NCI-H2029 treated with DMSO at 0.1 percent for 48 hours (cell line): ENCODE measurements around the gene VWA3A.
"Not testable (repeated sequence)": the region's sequence is repeated elsewhere in the genome, so short reads cannot be mapped to it uniquely, and the experiment has no call there.

Experiments
- DNase-seq: peaks from one replicate; lab custom pipeline; 2025; lab: John Stamatoyannopoulos, UW

VWA3A gene

GRCh38 chr16:22086440-22086839 lies 5.9 kb upstream of the VWA3A start:
- DNase-seq, result no peak

GRCh38 chr16:22088642-22089041 lies 3.7 kb upstream of the VWA3A start:
- no peak for DNase-seq

- DNase-seq, result no peak
Measured at GRCh38 chr16:22089910-22090309, 2.4 kb upstream of the VWA3A start.

DNA sequence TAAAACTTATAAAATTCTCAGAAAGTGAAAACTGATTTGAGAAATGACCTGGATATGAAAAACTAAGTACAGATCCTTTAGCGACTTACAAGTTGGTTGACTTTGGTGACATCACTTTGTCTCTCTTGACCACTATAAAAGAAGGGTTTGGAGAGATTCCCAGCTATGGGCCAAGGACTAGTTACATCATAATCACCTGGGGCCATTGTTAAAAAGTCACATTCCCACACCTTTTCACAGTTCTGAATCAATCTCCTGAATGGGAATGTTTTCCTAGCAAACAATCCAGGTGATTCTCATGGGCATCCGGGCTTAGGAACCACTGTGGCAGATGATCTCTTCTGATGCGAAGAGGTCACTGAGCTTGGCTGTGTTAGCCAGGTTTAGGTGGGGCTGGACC lies 620 bp upstream of the VWA3A start:
- no peak for DNase-seq

- no peak for DNase-seq
Measured at GRCh38 chr16:22093331-22093730, 990 bp downstream of the VWA3A start.

GRCh38 chr16:22093996-22094395 lies 1.7 kb downstream of the VWA3A start:
- no peak for DNase-seq

GRCh38 chr16:22098405-22099255 lies 6.3 kb downstream of the VWA3A start:
- DNase-seq, result peak; percentile 31

- no peak for DNase-seq
Measured at GRCh38 chr16:22099256-22099975, 7.1 kb downstream of the VWA3A start.

DNA sequence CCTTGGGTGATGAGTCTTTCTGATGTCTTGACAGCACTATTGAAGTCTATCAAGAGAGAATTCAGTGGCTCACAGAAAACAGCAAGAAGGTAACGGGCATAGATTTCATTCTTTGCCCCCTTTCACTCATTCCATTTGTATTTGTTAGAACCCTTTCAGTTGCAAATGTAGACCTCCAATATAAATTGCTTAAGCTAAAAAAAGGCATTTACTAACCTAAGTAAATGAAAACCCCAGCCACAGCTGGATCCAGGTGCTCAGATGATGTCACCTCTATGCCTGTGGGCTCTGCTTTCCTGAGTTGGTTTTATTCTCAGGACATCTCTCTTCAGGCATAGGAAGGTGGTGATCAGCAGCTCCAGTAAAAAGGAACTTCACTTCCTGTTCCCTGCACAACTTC lies 11.1 kb downstream of the VWA3A start:
- DNase-seq, result no peak

DNA sequence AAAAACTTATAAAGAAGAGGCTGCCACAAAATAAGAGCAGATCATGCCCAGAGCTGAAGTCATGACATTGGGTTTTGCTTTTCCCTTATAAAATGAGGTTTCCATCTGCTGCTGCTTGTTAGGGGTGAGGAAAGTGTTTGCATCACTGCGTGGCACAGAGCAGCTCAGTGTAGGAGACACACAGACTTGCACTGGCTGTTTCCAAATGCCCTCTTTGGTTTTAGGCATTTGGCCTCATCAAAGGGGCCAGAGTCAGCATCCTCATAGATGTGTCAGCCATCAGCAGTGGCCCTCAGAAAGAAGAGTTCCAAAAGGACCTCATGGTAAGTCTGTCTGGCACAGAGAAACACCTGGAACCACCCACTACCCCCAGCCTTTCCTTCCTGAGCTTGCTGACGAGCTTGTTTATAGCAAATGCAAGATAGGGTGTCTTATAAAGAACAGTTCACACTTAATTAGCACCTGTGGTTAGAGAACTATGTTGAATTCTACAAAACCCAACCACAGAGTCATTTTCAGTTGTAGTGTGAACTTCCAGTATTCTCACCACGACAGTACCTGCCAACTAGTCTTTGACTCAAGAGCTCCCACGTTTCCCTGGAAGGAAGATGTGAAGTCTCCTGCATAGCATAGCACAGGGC lies 17.0 kb downstream of the VWA3A start:
- no peak for DNase-seq

DNA sequence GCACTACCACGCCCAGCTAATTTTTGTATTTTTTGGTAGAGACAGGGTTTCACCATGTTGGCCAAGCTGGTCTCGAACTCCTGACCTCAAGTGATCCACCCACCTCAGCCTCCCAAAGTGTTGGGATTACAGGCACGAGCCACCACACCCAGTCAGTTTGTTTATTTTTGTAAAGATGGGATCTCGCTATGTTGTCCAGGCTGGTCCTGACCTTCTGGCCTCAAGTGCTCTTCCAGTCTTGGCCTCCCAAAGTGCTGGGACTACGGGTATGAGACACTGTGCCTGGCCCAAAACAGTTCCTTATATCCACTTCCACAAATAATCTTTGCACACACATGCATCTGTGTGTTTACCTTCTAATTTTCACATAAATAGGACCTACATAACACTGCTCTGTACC lies 19.3 kb downstream of the VWA3A start:
- DNase-seq, result not testable (repeated sequence)

- no peak for DNase-seq
Measured at GRCh38 chr16:22116095-22116700, 23.9 kb downstream of the VWA3A start.

GRCh38 chr16:22117609-22118008 lies 25.3 kb downstream of the VWA3A start:
- DNase-seq, result no peak

DNA sequence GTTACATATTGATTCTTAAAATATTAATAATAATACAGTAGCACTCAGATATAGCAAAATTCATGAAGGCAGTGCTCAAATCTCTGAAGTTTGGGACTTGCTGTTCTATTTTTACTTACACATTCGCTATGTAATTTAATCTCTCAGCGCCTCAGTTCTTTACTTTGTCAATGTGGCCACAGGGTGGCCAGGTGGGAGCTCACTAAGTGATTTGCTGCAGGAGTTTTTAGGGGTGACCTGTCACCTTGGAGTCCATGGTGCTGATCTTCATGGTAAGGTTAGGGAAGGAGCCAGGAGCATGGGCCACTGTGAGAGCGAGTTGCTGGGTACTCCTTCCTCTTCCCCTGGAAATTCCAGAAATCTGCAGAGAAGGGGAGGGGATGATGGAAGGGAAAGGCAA lies 28.1 kb downstream of the VWA3A start:
- DNase-seq, result no peak

- no peak for DNase-seq
Measured at GRCh38 chr16:22122239-22122638, 29.9 kb downstream of the VWA3A start.

DNA sequence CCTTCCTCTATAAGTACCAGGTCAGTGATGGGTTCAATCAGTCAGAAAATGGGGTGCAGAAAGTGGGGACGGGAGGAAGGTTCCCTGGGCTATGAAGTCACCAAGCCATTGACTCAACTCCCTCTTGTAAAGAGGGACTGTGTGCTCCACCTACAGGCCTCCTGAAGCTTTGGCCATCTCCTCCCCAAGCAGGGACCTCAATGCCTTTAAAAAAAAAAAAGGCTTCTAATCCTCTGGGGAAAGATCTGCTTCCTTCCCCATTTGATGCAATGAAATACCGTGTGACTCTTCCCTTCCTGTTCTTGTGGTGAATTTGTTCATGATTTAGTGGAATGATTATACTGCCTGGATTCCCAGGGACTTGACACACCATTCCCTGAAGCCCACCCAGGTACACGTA lies 30.8 kb downstream of the VWA3A start:
- no peak for DNase-seq

DNA sequence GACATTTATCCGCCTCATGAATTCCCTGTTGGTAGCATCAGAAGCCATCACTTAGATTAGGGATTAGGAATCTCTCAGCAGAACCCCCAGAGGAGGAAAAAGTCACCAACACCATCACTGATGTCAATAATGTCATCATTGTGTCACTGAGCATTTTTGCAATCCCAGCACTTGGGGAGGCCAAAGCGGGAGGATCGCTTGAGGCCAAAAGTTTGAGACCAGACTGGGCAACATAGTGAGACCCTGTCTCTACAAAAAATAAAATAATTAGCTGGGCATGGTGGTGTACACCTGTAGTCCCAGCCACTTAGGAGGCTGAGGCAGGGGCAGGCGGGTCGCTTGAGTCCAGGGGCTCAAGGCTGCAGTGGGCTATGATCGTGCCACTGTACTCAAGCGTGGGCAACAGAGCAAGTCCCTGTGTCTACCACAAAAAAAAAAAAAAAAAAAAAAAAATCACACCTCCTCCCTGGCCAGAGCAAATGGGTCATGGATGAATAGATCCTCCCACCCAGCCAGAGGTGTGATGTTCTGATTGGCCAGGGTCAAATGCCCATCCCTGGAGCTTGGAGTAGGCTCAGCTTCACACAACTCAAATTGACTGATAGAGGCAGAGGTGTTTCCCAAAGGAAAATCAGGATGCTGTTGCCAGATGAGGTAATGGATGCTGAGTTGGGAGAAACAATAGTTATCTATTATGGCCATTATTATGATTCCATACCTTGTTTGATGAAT lies 31.6 kb downstream of the VWA3A start:
- no peak for DNase-seq

GRCh38 chr16:22124583-22125284 lies 32.4 kb downstream of the VWA3A start:
- no peak for DNase-seq

GRCh38 chr16:22126037-22126558 lies 33.8 kb downstream of the VWA3A start:
- no peak for DNase-seq

GRCh38 chr16:22128537-22128936 lies 36.2 kb downstream of the VWA3A start:
- not testable (repeated sequence) for DNase-seq

- DNase-seq, result no peak
Measured at GRCh38 chr16:22130528-22130927, 38.2 kb downstream of the VWA3A start.
